HFF-Myc (cell line): ENCODE measurements around the gene ARG2.

Source experiments
- DNase-seq: peaks from one replicate; pipeline ENCODE4 v3.0.0-alpha.2; 2011; ENCODE audit warnings: low read depth; ENCODE audit errors: extremely low read depth
- H3K4me3 ChIP-seq: replicated peaks from 2 replicates; pipeline ENCODE4 v1.5.1; 2011; ENCODE audit warnings: low read depth, mild to moderate bottlenecking, control low read depth, low read length
- CTCF ChIP-seq: IDR thresholded peaks from 2 replicates; pipeline ENCODE4 v1.5.1; 2012; ENCODE audit warnings: mild to moderate bottlenecking, low read depth, low read length, control low read depth; ENCODE audit errors: missing control alignments

The ARG2 gene

DNA sequence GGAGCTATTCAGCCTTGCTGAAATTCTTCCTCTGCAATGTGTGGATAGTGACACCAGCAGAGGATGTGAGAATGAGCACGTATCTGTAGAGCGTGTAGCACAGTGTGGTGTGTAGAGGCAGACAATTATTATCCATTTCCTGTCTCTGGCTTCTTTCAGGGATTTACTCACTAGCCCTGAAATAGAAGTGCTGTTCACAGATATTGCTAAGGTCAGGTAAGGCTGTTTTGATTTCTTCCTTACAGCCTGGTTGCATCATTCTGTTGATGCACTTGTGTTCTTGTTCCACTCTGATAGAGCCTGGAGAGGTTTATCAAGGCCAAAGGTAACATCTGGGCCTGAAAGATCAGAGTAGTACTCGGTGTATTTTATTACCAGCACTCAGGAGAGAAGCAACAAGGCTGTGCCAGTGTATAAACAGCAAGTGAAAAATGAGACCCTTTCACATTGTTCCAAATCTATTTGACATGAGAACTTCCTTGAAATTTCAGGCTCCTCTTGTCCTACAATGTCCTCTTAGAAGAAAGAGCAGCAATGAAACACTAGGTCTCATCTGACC lies 16.7 kb downstream of the ARG2 start:
- DNase-seq: no peak
- no peak overlapping the region for H3K4me3 ChIP-seq
- no peak for TF ChIP-seq CTCF

DNA sequence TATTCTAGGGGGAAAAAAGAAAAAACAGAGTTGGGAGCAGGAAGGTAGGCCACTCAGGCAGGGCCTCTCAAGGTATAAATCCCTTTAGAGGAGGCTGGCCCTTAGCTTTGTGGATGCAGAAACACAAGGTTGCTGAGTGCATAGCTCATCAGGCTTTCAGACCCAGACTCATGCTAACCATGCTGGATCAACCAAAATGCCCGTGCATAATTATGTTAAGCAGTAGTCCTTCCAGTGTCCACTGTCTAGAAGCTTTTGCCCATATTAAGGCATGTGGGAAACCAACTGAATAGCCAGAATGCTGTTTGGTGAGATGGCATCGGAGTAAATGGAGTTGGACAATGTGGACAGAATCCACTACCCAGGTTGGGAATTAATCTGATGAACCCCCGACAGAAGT lies 18.9 kb downstream of the ARG2 start:
- no peak for TF ChIP-seq CTCF
- H3K4me3 ChIP-seq: no peak overlapping the region
- DNase-seq: no peak

DNA sequence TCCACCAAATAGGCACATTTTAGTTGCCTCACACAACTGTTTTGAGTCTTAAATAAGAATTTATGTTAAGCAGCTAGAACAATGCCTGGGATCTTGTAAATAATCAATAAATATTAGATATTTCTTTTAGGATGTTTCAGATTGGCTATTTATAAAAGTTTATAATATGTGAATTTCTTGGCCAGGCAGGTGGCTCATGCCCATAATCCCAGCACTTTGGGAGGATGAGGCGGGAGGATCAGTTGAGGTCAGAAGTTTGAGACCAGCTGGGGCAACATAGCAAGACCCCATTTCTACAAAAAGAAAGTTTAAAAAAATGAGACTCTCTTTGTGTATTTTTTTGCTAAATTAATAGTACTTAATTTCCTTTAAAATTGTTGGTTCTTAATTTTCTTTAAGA lies 21.8 kb downstream of the ARG2 start:
- DNase-seq: no peak
- H3K4me3 ChIP-seq: no peak overlapping the region
- no peak for TF ChIP-seq CTCF

- TF ChIP-seq CTCF: no peak
These were observed 22.4 kb downstream of the ARG2 start for GRCh38 chr14:67641902-67642749.

GRCh38 chr14:67643713-67644112 lies 24.0 kb downstream of the ARG2 start:
- TF ChIP-seq CTCF: no peak

More at GRCh38 chr14:67641902-67642749, 22.4 kb downstream of the ARG2 start:
- no peak overlapping the region for H3K4me3 ChIP-seq
- DNase-seq: no peak

GRCh38 chr14:67644428-67644827 lies 24.7 kb downstream of the ARG2 start:
- no peak for TF ChIP-seq CTCF
- no peak overlapping the region for H3K4me3 ChIP-seq
- DNase-seq: no peak

More at GRCh38 chr14:67643713-67644112, 24.0 kb downstream of the ARG2 start:
- no peak overlapping the region for H3K4me3 ChIP-seq
- DNase-seq: no peak
